SK-N-MC (cell line): Measurements from ENCODE around the gene PA2G4.

Experiments used
- EZH2 ChIP-seq: fragments of 200-600 bp; sonication (generic); IDR thresholded peaks from one replicate; pipeline ENCODE4 v1.6.1; 2017; ENCODE audit warnings: antibody characterized with exemption
- POLR2AphosphoS5 ChIP-seq: IDR thresholded peaks from 2 replicates; pipeline ENCODE4 v1.6.1; 2012; ENCODE audit warnings: mild to moderate bottlenecking, low read depth, low read length, borderline replicate concordance

DNA sequence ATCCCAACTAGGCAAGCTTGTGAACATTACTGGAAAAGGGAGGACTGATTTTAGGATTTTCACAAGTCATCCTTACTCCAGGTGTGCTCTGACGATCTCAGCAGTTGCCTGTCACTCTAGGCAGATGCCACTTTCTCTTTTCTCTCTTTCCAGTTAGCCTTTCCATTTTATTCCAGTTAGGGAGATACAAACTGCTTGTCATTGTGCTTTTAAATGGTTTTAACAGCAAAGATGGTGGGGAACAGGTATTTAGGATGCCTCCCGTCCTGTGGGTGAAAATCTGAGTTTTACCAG, 1.2 kb downstream of the PA2G4 start:
- TF ChIP-seq POLR2AphosphoS5 = no peak
- TF ChIP-seq EZH2 = no peak
